CD4-positive, alpha-beta T cell treated with Interleukin-6 at 100 ng/mL for 8 hours (primary cell): ENCODE results near the gene PRTFDC1.
A peak's percentile ranks its signal among the peaks of the same experiment; 100 is the strongest.
"Not testable (repeated sequence)": the region's sequence is repeated elsewhere in the genome, so short reads cannot be mapped to it uniquely, and the experiment has no call there.

Experiments
- DNase-seq: peaks from one replicate; pipeline ENCODE4 v3.0.0-alpha.2; 2020; ENCODE audit warnings: mixed read lengths, low spot score

The PRTFDC1 gene

DNA sequence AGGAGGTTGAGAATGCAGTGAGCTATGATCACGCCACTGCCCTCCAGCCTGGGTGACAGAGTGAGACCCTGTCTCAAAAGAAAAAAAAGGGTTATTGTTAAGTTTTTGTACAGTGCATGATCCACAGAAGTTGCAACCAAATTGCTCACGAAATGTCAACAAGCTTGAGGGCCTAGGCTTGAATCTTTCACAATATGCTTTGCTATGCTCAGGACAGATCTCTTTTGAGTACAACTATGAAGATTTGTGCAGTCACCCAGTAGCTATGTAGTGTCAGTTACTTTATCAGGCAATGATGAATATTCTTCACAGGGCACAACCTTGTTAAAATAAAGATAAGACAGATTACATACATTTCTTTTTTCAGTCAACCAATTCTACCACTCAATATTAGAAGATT lies 109.2 kb downstream of the PRTFDC1 start:
- DNase-seq = no peak

DNA sequence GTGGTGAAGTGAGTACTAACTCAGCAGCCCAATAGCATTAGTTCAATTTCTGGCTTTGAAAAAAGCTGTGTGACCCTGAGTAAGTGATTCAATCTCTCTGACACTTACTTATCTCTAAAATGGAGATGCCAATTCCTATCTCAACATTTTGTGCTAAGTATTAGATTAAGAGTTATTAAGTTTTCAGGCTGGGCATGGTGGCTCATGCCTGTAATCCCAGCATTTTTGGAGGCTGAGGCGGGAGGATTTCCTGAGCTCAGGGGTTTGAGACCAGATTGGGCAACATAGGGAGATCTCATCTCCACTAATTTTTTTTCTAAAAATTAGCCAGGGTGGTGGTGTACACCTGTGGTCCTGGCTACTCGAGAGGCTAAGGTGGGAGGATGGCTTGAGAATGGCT lies 109.5 kb downstream of the PRTFDC1 start:
- DNase-seq = no peak

DNA sequence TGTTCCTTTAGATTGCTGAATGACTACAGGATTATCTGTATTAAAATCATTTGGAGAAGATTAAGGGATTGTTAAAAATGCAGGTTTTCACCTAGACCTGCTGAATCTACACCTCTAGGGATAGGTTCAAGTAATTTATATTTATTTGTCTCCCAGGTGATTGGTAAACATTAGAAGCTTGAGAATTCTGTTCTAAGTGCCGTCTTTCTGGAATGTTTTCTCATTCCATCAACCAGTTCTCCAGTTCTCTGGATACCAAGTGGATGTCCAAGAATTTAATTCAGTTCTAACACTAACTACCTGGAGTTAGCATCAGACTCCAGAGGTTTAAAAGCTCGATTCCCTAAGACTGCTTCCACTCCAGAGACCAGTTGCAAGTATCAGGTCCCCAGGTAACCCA lies 110.9 kb downstream of the PRTFDC1 start:
- no peak for DNase-seq

DNA sequence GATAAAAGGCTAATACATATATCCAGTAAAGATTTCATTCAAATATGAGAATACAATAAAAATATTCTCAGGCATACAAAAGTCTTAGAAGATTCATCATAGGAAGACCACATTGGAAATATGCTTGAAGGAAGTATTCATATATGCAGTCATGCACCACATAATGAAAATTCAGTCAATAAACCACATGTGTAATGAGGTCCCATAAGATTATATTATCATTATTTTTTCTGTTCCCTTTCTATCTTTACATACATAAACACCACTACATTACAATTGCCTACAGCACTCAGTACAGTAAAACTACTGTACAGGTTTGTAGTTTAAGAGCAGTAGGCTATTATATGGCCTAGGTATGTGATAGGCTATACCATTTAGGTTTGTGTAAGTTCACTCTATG lies 111.6 kb downstream of the PRTFDC1 start:
- no peak for DNase-seq

DNA sequence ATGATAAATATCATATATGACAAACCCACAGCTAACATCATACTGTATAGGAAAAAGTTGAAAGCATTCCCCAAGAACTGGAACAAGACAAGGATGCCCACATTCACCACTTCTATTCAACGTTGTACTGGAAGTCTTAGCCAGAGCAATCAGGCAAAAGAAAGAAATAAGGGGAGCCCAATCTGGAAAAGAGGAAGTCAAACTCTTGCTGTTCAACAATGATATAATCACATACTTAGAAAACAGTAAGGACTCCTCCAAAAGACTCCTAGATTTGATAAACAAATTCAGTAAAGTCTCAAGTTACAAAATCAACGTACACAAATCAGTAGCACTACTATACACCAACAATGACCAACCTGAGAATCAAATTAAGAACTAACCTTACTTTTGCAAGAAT lies 114.6 kb downstream of the PRTFDC1 start:
- not testable (repeated sequence) for DNase-seq

DNA sequence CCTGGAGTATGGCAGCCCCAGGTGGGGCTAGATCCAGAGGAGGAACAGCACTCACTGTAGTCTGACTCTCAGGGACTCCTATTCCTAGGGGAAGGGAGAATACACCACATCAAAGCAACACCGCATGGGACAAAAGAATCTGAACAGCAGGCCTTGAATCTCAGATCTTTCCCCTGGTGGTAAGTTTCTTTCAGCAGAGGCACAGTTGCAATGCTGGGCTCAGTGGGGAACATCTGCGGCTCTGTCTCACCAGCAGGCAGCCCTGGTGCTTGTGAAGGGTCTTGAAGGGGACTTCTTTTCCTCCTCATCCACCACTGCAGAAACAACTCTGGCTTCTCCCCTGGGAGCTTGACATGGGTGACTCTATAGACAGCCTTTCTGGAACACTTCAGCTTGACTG lies 117.5 kb downstream of the PRTFDC1 start:
- DNase-seq = no peak

DNA sequence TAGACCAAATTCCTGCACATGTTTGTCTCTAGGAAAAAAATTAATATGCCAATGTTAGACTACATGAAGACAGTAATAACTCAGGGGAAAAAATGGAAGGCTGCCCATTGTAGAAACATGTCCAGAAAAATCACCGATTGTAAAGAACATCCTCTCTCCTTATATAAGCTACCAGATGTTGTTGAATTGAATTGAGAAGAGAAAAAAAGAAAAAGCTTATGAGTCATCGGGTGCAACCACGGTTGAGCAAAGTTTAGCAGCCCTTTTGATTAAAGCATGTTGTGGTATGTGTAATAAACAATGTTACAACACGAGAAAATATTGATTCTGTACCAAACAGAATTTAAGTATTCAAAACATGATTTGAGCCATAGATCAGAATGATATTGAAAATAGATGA lies 126.4 kb downstream of the PRTFDC1 start:
- peak; percentile 29 for DNase-seq

DNA sequence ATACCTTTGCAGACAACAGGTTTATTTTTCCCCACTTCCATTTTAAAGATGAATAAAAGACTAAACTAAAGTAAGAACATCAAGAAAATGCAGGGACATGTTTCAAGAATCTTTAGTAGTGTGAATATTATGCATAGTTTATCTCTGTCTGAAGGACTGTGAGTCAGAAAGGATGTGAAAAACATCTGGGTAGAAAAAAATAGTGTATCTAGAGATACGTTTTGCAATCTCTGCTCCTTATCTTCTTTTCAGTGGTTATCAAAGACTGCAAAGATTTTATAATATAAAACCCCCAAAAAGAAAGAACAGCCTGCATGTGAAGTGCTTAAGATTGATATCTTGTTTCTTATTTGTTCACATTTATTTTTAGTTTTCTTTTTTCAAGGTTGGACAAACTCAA lies 126.9 kb downstream of the PRTFDC1 start:
- DNase-seq = no peak

DNA sequence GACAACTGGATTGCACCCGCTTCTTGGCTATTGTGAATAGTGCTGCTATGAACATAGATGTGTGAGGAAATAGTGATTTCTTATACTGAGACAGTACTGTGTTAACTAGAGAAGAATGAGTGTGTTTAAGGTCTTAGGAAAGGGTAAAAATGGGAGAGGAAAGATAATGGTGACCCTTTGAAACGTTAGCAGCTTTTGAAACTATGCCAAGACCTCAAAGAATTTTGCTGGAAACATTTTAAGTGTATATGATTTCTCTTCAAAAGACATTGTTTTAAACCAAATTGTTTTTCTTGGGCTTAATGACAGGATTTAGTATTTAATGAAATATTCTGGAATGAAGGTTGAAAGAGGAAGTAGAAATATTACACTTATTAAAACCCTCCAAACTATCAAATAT lies 127.9 kb downstream of the PRTFDC1 start:
- DNase-seq = no peak

DNA sequence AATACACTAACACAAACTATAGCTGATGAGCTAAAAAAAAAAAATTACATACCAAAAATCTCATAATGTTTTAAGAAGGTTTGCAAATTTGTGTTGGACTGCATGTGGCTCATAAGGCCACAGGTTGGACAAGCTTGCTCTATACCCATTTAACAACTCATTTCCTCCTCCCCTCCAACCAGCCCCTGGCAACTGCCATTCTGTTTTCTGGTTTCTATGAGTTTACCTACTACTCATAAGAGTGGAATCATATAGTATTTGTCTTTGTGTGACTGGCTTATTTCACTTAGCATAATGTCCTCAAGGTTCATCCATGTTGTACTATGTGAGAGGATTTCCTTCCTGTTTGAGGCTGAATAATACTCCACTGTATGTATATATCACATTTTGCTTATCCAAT lies 128.3 kb downstream of the PRTFDC1 start:
- DNase-seq = no peak

DNA sequence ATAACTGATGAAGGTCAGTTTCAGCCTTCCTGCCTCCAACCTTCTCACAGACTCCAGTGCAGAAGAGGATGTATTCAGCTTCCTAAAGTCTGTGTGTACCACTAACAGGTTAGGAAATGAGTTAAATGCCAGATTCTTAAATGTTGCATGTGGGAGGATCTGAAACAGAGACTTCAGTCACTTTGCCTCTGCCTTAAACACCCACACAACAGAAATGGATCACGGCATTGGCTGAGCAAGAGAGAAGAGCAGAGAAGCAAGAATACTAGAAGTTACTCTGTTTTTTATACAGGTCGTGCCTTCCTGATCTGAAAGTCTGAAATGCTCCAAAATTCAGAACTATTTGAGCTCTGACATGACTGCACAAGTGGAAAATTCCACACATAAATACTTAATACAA lies 129.8 kb downstream of the PRTFDC1 start:
- DNase-seq = no peak

DNA sequence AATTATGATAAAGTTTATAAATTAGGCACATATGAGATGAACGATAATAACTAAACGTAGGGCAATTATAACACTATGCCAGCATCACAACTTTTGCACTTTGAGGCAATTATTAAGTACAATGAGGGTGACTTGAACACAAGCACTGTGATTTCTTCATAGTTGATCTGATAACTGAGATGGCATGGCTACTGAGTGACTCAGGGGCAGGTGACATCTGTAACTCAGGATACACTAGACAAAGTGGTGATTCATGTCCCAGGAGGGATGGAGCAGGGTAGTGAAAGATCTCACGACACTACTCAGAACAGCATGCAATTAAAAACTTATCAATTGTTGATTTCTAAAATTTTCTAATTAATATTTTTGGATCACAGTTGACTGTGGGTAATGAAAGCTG lies 130.4 kb downstream of the PRTFDC1 start:
- DNase-seq = peak; percentile 10

DNA sequence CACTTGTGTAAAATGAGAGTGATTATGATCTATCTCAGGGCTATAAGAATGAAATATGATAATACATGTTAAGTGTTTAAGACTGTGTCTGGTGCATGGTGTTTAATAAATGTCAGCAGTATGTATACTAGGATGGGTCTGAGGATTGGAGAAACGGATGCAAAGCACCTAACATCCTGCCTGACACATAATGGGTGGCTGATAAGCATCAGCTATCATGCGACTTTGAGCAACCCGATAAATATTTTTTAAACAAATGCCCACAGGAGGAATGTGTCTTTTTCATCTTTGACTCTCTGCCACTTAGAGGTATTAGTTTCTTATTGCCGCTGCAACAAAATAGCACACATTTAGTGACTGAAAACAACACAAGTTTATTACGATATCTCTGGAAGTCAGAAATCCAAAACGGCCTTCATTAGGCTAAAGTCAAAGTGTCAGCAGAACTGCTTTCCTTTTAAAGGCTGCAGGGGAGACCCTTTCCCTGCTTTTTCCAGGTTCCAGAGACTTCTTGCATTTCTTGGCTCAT lies 135.5 kb downstream of the PRTFDC1 start:
- DNase-seq = peak; percentile 4

DNA sequence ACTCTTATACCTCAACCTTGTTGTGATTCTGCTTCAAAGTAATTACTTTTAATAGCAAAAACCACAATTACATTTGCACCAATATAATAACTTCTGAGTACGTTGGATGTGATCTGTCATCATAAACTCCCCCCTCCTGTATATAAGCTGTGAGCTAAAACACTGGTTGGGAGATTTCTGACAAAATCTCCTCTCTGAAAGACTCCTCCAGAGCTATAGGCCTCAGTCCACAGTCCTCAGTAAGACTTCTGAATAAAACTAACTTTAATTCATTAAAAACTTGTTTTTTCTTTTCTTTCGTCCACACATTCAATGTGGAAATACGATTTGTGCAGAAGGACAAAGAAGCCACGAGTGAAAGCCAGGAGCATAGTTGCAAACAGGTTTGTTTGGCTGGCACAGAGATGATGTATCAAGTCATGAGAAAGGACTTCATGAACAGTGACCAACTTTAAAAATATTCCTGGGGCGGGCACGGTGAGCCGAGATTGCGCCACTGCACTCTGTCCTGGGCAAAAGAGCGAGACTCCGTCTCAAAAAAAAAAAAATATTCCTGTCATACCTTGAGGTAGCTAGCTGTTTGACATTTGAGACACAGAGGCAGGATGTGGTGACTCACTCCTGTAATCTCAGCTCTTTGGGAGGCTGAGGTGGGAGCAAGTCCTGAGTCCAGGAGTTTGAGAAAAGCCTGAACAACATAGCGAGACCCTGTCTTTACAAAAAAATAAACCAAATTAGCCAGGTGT lies 137.7 kb downstream of the PRTFDC1 start:
- no peak for DNase-seq

DNA sequence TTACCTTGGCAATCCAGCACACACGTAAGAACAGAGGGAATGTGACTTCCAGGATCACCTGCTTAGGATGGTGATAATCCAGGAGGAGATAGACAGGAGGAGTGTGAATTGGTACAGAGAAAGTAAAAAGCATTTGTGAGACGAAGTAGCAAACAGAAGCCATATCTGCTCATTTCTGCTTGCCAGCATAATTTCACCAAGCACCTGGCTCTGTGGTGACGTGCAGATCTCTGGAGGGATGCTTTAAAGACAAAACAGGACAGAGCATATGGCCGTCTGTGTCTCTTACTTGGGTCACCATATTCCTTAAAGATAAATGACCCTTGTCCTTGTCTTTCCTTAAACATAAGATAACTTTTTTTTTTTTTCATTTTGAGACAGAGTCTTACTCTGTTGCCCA lies 138.6 kb downstream of the PRTFDC1 start:
- no peak for DNase-seq

DNA sequence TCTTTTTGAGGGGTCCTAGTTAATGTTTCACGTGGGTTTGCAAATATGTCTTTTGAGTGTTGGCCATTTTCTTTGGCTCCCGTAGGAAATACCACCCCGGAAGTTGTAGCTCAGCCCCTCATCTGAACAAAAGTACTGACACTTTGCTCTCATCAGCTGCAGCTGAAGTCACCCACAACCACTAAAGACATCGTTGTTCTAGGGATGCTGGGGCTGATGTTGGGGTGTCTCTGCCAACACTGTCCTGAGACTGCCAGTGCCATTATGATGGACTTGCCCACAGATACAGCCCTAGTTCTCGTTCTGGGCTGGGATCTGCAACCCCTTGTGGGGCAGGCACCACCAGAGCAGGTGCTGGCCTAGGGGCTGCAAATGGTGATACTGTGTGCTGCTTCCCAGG lies 146.1 kb downstream of the PRTFDC1 start:
- DNase-seq = no peak

DNA sequence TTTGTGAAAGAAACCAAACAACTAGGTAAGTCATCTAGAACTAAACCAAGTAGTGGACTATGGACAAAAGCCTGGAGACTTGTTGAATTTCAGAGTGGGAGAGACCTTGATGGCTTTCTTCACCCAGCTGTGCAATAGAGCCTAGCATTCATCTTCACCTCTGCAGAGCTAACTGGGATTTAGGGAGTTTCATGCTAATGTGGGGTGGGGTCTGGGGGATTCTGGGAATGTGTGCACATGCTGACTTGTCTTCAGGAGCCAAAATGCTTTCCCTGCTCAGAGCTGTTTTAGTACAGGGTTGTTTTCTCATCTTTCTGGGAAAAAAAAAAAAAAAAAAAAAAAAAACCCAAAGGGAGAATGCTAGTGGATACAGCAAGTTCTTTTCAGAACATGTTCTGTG lies 147.4 kb downstream of the PRTFDC1 start:
- DNase-seq = no peak

DNA sequence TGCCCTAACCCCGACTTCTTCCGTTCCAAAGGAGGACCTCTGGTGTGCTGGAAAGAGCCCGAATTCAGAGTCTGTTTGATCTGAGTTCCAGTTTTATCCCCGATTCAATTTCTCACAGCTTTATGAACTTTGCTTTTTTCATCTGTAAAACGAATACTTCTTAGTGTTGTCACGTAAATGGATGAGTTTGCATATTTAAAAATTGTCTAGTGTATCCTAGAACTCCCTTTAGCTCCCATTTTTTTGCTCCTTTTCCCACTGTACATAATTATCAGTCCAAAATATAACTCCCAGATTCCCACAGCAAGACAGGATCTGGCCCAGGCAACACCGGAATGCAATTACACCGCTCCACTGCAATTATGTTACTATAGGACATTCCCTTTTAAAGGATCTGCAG lies 148.0 kb downstream of the PRTFDC1 start:
- no peak for DNase-seq

DNA sequence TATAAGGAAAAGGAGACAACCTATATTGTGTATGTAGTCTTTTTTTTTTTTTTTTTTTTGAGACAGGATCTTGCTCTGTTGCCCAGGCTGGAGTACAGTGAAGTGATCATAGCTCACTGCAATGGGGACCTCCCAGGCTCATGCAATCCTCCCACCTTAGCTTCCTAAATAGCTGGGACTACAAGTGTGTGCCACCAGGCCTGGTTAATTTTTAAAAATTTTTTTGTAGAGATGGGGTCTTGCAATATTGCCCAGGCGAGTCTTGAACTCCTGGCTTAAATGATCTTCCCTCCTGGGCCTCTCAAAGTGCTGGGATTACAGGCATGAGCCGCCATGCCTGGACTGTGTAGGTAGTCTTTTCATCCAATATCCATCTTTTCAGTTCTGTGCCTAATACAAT lies 150.0 kb downstream of the PRTFDC1 start:
- no peak for DNase-seq

DNA sequence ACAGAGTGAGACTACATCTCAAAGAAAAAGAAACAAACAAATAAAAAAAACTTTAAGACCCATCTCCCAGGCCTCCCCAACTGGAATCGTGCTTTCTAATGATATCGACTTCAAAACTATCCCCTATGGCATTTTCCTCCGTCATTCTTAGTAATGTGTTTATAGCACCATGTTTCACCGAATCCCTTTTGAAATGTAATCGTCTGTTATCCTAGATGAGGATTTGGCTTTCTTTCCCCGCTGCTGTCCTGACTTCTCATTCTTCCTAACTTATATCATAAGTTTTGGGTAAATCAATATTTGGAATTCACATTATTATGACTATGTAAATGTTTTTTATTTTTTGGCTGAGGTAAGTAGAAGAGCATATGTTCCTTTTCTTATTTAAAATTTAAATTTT lies 151.5 kb downstream of the PRTFDC1 start:
- no peak for DNase-seq
